HG03342 (cell line): Measurements from ENCODE around the gene KLHDC4.

ENCODE experiments used
- ATAC-seq: cut with Tn5 transposase; IDR thresholded peaks from one replicate; pipeline ENCODE4 v1.9.1; 2021; ENCODE audit warnings: mild to moderate bottlenecking, moderate library complexity; ENCODE audit not compliant: unreplicated experiment

The KLHDC4 gene

DNA sequence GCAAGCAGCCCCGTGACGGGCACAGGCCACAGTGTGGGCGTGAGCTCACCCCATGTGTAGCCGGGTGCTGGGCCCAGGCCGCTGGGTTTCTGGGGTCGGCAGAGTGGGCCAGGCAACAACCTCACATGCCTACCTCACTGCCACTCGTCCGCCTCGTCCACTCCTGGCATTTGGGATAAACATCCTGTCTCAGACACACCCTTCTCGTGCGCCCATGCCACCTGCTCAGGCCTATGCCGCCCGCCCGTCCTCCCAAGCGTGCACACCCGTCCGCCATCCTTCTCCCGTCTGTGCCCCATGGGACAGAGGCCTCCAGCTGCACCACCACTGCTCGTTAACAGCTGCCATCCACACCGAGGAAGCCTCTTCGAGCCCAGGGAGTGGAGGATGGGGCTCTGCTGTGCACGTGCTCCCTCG is 64.3 kb downstream of the KLHDC4 start:
- ATAC-seq: no peak

DNA sequence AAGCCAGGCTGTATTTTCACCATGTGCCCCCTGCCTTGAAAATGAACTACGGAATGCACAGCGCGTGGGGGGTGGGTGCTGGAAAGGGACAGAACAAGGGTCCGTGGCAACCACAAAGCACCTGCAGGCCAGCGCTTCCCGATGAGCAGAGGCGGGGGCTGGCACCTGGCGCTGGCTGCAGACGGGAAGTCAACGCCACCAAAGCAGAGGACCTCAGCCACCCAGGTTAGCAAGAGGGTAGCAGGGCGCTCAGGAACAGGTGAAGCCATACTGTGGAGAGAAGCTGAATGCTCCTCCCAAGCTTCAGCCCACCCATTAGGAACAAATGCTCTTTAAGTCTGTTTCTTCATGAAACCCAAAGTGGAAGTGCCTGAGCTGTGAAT is 64.7 kb downstream of the KLHDC4 start:
- no peak for ATAC-seq

DNA sequence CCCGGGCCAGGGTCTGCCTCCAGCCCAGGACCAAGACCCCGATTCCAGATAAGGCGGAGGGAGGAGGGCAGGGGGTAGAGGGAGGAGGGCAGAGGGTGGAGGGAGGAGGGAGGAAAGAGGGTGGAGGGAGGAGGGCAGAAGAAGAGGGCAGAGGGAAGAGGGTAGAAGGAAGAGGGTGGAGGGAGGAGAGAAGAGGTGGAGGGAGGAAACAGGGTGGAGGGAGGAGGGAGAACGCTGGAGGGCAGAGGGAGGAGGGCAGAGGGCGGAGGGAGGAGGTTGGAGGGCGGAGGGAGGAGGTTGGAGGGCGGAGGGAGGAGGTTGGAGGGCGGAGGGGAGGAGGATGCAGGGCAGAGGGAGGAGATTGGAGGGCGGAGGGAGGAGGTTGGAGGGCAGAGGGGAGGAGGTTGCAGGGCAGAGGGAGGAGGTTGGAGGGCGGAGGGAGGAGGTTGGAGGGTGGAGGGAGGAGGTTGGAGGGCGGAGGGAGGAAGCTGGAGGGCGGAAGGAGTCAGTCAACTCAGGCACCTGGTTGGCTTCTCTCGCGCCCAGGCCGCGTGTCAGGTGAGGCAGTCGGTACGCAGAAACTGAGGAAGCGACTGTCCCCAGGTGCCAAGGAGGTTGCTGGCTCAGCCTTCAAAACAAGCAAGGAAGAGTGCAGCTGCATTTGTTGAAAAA is 65.2 kb downstream of the KLHDC4 start:
- no peak for ATAC-seq

DNA sequence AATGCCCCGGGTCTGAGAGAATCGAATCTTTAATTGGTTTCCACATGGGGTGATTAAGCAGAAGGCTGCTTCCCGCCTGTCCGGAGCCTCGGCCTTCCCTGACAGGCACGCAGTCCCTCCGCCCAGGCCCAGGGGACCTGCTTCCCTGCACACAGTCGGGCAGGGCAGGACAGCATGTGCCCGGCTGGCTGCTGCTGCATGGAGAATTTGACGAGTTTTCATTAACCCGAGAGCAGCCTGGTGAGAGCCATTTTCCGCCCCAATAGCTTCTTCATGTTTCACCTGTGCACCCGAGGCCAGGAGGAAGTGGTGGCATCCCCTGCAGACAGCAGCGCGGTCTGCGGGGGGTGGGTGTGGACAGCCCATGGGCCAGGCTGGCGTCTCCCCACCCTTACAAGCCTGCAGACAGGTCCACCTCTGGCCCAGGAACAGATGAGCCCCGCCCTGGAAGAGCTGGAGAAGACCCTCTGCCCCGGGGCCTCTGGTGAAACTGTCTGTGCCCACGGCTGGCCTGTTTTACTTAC is 67.0 kb downstream of the KLHDC4 start:
- ATAC-seq: no peak

DNA sequence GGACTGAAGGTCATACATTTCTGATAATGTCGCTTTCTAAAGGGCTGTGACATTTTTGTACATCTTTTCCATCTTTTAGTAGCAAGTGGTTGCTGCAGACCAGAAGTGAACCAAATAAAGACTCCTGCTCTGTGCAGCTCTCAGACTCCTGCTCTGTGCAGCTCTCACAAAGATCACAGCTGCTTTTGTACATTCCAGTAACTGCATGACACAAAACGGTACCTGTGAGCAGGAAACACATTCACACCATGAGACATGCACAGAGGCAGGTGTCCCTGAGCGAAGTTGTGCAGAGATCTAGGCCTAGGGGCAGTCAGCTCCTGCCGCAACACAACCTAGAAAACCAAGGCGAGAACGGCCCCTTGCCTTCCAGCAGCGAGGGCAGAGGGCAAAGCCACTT is 67.5 kb downstream of the KLHDC4 start:
- ATAC-seq: no peak

DNA sequence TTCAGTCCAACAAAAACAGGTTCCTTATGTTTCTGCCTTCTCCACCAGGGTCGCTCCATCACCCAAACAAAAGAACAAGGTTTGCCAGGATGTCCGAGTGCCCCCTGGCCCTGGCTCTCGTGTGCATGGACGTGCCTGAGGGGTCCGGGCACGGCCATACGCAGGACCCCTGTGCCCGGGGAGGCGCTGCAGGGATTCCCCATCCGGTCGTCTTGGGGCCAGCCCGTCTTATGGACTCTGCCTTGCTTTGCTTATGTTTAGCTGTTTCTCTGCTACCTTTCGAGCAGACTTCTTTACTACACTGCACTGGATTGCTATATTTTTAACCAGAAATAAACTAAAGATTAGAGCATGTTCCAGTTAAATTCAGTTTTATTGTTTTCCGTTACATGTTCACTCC is 68.0 kb downstream of the KLHDC4 start:
- no peak for ATAC-seq

DNA sequence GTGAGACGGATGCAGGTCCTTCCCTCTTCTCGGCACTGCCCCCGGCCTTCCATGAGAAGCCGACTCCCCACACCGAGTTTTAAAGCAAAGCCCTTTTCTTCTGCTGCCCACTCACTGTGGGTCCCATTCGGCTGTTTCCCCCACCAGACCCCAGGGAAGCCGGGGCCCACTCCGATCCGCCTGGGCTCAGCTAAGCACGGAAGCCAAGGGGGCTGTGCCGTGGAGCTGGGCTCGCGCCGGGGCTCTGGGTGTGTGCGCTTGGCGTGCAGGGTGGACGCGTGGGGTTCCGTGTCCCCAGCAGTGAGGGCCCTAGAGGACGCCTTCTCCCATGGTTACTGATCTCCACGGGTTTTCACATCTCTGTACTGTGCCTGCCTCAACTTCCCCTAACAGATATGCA is 68.5 kb downstream of the KLHDC4 start:
- no peak for ATAC-seq

DNA sequence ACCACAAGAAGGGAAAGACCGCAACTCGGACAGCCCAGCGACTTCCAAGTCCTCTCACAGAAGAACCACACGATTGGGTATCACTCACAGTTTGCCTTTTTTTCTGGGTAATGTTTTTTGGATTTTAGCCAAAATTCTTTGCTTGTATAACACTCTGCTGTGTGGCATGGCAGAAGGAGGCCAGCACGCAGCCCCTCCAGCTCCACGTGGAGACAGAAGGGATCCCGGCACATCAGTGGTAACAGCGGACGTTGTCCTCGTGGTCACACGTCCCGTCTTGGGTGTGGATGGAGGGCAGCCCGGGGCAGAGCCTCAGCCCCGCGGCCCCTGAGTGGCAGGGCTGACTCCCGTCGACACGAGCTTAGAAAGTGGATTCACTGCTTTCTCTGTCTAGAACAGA is 69.1 kb downstream of the KLHDC4 start:
- ATAC-seq: no peak

DNA sequence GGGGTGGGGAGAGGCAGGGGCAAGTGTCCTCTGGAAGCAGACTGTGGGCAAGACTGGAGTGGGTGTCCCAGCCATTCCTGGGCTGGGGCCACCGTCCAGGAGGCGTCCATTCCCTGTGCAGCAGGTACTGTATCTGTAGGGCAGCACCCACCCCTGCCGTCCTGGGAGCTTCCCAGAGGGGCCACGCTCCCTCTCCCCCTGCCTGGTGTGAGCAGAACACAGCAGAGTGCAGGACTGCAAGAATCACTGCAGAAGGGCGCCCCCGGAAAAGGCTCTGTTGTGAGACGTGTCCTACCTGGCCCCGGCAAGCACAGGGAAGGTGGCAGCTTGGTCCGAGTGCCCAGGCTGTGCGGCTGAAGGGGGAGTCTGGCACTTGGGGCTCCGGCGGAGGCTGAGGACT is 70.3 kb downstream of the KLHDC4 start:
- no peak for ATAC-seq

DNA sequence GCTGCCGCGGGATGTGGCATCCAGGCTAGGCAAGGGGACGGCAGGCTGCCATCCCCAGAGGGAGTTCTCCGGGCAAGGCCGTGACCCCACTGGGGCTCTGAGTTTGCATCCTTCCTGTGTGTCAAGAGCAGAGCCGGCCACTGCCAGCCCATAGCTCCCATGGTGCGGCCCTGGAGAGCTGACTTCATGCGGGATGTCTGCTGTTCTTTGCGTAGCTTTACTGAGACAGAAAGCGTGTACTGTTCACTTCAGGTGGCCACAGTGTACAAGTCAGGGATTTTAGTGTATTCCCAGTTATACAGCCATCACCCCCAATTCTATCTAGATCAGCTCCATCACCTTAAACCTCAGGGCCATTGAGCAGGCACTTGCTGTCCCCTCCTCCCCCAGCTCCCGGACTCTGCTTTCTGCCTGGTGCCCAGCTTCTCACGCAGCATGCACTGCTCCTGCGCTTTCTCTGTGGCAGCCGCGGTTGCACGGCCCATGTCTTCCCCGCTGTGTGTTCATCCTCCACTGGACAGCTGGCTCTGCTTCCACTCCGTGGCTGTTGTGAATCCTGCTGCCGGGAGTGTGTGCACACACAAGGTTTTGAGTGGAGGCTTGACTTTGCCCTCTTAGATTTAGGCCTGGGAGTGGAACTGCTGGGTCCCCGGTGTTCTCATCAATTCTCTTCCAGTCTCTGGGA is 71.2 kb downstream of the KLHDC4 start:
- no peak for ATAC-seq

DNA sequence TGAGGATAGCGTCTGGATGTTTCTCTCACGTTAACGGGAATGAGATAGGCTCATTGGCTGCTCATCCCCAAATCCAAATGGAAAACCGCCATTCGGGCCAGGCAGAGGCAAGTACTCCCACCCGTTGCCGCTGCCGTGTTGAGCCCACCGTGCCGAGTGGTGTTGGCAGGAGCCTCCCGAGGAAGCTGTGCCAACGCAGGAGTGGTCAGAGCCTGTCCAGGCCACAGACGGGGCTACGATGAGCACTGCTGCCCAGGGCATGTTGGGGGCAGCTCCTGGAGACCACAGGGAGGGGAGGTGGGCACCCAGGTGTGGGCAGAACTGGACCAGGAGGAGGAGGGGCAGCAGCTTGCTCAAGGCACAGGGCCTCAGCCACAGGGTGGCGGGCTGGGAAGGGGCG is 72.0 kb downstream of the KLHDC4 start:
- no peak for ATAC-seq

DNA sequence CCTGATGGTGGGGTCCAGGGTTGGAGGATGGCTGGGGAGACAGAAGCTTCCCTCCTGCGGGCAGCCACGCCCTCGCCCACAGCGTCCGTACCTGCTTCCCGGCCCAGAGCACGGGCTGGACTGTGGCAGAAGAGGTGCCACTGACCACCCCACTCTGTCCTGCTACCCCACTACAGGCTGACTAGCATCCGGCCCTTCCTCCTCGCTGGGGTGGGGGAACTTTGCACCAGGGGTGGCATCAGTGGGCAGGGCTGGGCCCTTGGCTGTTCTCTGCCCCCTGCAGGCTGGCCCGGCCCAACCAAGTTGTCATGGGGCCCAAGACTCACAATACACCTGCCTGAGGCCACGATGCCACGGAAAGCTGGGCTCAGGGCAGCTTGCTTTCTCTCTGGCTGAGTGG is 73.0 kb downstream of the KLHDC4 start:
- no peak for ATAC-seq

DNA sequence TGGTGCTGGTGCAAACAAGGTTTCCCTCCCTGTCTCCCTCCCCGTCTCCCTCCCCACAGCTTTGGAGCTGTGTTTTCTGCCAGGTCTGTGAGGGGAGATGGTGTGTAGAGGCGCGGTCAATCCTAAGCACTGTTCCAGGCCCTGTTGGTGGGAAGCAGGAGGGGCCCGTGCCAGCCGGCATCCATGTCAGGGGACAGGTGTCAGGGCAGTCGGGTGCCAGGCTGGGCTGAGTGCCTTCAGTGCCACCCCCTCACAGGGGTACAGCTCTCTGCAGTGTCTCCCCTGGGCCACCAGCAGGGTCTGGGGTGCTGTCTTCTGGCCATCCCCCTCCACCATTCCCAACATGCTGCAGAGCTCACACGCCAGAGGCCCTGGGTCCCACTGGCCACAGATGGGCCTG is 73.6 kb downstream of the KLHDC4 start:
- no peak for ATAC-seq

DNA sequence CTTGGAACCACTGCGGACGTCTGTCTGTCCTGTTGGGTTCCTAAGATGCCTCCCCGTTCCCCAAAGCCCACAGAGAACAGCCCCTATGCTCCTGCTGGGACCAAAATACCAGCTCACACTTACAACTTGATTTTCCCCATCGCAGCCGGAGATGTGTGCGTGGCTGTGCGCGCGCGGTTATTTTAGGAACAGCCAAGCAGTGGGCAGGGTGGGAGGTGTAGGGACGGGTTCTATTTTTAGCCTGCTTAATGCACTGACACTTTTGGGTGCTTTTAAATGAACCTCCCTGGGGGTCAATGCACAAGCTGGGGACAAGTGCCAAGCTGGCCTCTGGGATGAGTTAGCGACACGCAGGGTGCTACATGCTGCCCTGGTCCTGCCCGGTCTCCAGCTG is 74.1 kb downstream of the KLHDC4 start:
- ATAC-seq: no peak

DNA sequence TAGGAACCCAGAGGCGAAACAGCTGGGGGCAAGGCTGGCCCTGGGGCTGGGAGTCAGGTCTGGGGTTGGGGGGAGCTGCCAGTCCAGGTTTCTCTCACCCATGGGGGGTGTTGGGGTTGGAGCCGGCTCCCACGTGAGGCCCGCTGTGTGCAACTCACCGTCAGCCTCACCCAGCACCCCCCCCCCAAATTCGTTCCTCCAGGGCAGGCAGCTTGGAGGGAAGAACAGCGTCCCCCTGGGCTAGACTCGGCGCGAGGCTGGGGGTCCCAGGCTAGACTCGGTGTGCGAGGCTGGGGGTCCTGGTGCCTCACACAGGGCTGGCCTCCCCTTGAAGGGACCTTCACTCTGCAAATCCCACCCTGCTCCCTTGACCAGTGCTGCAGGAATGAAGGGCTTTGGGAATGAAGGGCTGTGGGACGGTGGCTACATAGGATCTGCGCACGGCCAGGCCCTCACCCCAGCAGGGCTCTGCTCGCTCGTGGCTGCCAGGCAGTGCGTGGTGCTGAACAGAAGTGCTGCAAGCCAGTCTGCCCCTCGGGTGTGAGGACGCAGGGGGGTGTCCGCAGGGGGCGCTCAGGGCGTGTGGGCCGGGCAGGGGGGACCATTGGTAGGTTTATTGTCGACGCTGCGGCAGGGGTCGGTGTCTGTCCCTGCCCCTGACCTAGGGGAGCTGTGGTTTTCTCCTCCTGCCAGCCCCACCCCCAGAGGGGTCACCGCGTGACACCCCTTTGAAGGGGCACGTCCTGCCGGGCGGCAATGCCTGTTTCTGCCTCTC is 74.7 kb downstream of the KLHDC4 start:
- ATAC-seq: no peak

DNA sequence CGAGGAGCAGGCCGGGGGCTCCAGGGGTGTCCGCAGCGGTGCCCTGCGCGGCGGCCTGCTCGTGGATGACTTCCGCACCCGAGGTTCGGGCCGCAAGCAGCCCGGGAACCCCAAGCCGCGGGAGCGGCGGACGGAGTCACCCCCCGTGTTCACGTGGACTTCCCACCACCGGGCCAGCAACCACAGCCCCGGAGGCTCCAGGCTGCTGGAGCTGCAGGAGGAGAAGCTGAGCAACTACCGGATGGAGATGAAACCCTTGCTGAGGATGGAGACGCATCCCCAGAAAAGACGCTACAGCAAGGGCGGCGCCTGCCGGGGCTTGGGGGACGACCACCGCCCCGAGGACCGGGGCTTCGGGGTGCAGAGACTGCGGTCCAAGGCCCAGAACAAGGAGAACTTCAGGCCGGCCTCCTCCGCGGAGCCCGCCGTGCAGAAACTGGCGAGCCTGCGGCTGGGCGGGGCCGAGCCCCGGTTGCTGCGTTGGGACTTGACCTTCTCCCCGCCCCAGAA is 75.8 kb downstream of the KLHDC4 start:
- no peak for ATAC-seq

DNA sequence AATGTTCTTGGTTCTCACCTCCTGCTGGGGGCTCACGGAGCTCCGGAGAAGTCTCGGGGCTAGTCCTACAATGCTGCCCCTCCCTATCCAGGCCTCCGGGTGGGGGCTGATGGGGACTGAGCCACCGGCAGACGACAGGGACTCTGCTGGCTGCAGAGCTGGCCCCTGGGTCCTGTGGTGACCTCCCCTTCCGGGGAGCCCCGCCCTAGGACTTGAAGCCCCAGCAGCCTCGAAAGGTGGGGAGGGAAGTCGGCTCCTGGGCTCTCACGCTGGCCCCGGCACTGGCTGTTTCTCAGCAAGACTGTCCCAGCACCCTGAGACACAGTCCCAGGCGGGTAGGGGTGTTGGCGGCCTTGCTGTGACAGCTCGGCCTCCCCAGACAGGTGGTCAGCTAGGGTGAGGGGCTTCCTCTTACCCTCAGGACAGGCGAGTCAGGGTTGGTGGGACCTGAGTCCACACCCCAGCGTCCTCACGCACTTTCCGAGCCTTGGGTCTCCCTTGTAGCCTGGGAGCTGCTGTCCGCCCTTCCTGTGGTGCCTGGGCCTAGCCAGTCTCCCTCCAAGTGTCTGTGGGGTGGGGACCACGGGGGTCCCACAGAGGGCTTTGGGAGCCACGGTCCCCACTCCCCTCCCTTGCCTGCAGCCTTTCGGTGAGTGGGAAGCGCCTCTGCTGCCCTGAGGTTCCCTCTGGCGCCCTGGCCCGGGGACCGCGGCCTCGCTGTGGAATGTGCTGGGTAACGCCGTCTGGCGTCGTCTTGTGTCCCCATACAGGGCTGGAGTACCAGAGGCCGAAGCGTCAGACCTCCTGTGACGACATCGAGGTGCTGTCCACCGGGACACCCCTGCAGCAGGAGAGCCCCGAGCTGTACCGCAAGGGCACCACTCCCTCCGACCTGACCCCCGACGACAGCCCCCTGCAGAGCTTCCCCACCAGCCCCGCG is 76.6 kb downstream of the KLHDC4 start:
- no peak for ATAC-seq

DNA sequence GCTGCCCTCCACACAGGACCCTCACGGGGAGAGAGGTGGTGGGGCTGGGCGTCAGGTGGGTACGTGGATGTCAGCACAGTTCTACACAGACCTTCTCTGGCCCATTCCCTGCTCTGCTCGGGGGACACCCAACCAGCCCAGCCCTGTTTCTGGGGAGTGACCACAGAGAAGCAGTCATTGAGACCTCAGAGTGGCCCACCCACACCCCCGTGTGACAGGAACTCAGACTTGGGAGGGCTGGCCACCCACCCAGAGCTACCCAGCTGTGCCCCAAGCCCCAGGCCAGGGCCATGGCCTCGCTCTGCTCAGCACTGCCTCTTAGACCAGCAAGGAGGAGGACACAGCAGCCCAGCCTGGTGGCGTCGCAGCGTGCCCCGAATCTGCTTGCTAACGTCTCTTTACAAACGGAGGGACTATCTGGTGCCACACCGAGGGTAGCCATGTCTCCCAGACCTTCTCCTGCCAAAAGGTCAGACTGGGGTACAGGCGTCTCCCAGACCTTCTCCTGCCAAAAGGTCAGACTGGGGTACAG is 77.7 kb downstream of the KLHDC4 start:
- no peak for ATAC-seq

DNA sequence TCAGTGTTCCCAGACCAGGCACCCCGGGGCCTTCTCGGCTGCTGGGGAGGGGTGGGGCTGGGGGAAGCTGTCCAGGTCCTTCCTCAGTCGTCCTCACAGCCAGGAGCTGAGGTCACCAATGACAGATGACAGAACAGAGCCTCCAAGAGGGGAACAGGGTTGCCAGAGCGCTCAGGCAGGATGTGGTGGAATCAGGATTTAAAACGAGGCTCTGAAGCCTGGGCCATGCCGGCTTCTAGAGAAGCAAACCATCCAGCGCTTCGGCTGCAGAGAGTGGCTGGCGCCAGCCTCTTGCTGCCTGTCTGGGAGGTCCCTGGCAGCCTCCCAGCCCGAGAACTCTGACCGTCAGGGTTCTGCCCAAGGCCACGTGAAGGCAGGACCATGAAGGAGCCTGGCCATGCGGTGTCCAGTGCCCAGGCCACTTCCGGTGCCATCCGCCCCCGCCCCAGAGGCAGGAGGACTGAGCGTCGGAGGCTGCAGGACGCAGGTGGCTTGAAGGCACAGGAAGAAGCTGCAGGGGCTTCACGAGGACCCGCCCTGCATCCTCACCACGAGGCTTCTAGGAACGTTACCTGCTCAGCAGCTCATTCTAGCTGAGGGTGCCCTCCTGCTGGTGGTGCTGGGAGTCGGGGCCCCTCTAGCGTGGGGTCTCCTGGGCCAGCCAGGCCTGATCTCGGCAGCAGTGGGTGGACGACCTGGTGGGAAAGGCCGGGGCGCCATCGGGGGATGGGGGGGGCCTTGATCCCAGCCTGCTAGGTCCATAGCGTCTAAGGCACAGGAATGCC is 78.5 kb downstream of the KLHDC4 start:
- ATAC-seq: no peak

DNA sequence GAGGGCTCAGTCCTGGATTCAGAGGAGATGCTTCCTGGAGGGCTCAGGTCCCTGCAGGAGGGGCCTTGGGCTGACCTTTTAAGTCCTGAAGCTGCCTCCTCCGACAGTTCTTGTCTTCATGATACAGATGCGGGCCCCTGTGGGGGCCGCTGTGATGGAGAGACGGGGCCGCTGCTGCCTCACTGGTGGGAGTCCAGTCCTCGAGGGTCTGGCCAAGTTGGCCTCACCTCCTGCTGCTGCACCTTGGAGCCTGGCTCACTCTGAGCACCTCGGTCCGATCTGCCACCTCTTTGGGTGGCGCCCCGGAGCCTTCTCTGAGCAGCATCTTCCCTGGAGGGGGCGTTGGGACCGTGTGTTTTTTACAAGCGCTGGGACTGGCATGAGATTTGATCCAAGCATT is 79.1 kb downstream of the KLHDC4 start:
- no peak for ATAC-seq
